HG03135 (cell line): Measurements from ENCODE around the gene KRT15.

Experiments used
- ATAC-seq: cut with Tn5 transposase; IDR thresholded peaks from one replicate; pipeline ENCODE4 v1.9.1; 2021; ENCODE audit warnings: mild to moderate bottlenecking, moderate library complexity; ENCODE audit not compliant: unreplicated experiment

KRT15 gene

DNA sequence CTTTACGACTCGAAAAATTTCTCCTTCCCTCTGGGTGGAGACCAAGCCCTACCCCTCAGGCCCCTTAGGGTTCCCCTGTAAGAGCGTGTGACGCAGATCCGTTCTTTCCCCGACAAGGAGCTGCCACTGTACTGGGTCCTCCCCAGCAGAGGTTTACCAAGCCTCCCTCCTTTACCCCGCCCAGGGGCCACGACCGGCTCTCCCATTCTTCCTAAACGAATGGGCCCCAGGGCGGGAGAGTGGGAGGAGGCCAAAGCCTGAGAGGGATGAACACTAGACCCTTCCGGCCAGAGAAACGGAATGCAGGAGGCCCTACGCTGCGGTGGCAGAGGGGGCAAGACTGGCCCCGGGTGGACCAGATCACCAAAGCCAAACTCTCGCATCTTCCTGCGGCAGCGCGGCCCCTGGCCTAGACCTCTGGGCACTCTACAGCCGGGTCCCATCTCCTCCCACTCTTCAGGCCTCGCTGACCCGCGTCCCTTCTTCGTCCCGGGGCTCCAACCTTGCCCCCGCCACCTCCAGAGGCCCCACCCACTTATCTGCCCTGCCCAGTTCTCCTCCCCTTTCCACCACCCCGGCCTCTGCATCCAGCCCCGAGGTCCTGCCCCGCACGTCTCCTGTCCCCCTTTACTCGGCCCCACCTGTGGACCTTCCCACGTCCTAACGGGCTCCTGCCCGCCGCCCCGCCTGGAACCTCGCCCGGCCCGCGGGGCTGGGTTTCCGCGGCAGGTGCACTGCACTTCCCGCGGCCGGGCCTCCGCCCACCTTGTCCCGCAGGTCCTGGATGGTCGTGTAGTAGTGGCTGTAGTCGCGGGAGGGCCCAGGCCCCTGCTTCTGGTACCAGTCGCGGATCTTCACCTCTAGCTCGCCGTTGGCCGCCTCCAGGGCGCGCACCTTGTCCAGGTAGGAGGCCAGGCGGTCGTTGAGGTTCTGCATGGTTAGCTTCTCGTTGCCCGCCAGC is 8.7 kb upstream of the KRT15 start:
- ATAC-seq: no peak

- ATAC-seq: no peak
Measured at GRCh38 chr17:41524261-41524660, 5.6 kb upstream of the KRT15 start.

DNA sequence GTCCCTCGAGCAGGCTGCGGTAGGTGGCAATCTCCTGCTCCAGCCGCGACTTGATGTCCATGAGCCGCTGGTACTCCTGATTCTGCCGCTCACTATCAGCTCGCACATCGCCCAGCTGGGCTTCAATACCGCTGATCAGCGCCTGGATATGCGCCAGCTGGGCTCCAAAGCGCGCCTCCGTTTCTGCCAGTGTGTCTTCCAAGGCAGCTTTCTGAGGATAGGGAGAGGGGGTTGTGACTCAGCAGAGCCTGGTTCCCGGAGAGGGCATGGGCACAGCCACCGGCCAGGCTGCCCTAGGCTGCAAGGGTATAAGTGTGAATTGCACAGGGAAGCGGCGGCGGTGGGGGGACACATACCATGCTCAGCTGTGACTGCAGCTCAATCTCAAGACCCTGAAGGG is 5.1 kb upstream of the KRT15 start:
- ATAC-seq: no peak

- ATAC-seq: no peak
Measured at GRCh38 chr17:41523225-41523593, 4.5 kb upstream of the KRT15 start.

DNA sequence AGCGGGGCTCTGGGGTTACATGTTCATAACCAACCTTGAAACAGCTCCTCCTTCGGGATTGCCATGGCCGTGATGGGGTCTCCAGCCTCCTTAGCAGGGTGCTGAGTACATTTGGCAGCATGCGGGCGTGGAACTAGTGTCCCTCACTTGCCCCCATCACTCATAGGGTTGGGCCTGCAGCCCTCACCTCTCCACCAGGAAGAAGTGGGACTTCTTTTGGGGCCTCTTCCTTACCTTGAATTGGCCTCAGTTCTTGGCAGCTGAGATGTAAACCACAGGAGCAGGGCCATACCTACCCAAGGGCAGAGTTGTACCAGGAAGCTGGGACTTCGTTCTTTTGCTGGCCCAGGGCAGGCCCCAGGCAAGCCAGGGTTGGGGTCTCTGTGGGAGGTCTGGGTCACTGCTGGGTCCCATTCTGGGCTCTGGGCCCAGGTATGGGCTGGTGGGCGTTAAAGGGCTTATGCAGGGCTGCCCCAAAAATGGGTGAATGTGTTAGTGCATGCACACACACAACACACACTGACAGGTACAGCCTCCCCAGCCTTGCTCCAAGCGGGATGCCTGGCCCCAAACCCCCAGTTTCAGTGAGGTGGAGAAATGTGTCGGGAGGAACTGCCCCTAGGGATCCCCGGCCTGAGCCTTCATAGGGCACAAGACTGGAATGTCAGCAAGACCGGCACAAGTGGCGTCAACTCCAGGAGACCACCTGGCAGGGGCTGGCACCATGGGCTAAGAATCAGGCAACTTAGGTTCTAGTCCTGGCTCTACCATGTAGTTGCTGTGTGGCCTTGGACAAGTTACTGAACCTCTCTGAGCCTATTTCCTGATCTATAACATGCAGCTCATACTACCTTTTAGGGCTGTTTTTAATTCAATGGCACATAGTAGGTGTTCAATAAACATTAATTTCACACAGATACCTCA is 3.9 kb upstream of the KRT15 start:
- ATAC-seq: no peak

DNA sequence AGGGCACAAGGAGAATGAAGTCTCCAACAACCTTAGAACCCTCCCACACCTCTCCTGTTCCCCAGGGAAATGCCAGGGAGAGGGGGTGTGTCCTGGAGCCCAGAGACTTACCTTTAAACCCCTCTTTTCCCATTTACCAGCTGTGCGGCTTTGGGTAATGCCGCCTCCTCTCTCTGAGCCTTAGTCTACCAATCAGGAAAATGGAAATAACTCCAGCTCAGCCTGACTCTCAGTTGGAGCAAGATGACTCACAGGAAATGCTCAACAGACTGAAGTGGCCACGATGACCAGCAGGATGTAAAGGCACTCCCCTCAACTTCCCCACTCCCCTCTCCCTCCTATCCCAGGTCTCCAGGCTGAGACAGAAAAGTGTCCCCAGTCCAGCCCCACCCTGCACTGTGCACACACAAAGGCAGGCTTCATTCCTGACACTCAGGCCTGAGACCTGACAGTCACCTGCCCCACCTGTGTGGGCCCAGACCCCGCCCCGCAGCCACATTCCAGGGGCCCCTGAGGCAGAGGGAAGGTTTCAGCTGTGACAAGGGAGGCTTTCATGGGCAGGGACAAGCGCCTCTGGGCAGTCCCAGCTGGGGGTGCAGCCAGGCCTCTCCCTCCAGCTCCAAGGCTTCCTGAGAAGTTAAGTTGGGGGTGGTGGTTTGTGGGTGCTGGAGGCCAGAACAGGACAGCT is 3.0 kb upstream of the KRT15 start:
- no peak for ATAC-seq

- no peak for ATAC-seq
Measured at GRCh38 chr17:41520821-41521521, 2.3 kb upstream of the KRT15 start.

DNA sequence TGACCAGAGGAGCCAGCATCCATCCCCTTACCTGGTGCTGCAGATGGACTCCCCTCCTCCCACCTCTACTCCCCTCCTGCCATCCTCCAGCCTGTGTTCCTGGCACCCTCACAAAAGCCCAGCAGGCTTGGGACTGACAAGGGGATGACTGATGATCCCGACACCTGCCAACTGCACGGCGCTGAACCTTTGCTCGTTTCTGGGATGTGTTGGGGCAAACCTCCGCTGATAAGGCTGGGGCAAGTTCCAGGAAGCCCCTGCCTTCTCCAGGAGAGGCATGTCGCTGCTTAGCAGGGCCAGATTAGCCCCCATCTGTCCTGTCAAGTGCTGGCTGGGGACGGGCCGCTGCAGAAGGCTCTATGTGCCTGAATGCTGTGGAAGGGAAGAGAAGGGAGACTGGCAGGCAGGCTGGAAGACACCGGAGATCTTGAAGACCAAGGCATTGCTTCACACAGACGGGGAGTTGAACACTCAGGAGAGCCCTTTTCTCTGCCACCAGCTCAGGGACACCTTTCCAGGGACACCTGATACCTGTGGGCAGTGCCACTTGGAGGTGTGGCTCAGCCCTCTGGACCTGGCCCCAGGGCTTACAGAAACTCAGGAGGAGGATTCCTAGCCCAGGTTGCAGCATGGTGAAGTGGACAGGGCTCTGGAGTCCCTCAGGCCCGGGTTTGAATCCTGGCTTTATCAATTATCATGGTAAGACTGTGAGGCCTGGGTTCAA is 973 bp upstream of the KRT15 start:
- ATAC-seq: no peak

- ATAC-seq: no peak
Measured at GRCh38 chr17:41518031-41518430, 659 bp downstream of the KRT15 start.

DNA sequence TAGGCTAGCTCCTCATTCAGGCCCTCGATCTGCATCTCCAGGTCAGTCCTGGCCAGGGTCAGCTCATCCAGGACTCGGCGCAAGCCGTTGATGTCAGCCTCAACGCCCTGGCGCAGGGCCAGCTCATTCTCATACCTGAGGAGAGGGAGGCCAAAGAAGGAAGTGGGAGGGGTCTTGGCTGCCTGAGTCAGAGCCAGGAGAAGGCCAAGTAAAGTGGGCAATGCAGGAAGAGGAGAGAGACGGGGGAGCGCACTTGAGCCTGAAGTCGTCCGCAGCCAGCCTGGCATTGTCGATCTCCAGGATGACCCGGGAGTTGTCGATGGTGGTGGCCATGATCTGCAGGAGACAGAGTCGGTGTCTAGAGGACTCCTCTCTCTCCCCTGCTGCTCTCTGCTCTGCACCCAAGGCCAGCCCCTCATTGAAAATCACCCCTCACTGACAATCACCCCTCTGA is 1.8 kb downstream of the KRT15 start:
- ATAC-seq: no peak

- ATAC-seq: no peak
Measured at GRCh38 chr17:41516147-41516829, 2.4 kb downstream of the KRT15 start.

- no peak for ATAC-seq
Measured at GRCh38 chr17:41513168-41513547, 5.5 kb downstream of the KRT15 start.

DNA sequence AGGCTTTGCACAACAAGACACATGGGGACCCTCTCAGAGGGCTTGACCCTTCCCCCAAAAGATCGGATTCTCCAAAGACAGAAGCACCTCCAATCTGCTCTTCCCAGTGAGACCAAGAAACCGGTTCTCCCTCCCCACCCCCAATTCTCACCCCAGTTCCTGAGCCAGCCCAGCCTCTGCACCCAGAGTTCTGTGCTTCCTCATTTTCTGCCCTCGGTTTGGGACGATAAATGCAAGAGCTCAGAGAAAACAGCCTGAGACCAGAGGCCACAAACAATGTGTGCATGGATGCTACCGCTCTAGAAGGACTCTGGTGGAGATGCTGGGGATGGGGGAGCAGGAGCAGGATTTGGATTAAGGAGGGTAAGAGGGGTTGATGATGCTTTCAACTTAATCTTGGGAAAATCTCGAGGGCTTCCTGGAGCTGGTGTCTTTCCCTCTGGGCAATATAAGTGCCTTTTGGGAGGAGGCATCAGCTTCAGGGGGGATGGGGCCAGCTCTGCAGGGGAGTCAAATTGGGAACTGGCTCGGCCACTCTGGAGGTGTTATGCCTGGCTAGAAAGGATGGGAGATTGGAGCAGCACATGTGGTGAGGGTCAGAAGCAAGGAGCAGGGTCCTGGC is 6.0 kb downstream of the KRT15 start:
- no peak for ATAC-seq

- ATAC-seq: no peak
Measured at GRCh38 chr17:41511716-41512115, 7.0 kb downstream of the KRT15 start.

GRCh38 chr17:41511116-41511515 is 7.6 kb downstream of the KRT15 start:
- no peak for ATAC-seq

GRCh38 chr17:41510251-41511065 is 8.2 kb downstream of the KRT15 start:
- ATAC-seq: no peak

DNA sequence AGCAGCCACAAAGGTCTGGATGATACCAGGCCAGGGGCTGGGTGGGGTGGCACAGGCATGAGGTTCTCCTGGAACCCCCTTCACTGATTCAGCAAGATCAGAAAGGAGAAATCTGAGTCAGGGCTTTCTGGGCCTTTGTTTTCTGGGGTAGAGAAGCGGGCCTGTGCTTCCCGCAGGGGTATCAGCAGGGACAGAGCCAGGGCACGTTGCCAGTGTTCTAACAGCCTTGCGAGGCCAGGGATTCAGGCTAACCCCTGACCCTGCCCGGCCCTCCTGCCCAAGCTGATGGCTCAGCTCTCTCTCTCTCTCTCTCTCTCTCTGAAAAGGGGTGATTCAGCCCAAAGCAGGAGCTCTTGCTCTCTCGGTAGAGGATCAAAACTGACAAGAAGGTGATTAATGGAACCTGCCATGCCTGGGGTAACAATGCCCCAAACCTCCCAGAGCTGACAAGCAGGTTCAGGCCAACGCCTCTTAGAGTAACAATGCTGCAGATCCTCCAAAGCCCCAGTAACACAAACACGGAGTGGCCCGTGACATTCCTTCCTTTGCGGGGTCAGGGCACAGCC is 11.3 kb downstream of the KRT15 start:
- no peak for ATAC-seq
